ENCODE measurements around the gene CACNA1G.

DNA sequence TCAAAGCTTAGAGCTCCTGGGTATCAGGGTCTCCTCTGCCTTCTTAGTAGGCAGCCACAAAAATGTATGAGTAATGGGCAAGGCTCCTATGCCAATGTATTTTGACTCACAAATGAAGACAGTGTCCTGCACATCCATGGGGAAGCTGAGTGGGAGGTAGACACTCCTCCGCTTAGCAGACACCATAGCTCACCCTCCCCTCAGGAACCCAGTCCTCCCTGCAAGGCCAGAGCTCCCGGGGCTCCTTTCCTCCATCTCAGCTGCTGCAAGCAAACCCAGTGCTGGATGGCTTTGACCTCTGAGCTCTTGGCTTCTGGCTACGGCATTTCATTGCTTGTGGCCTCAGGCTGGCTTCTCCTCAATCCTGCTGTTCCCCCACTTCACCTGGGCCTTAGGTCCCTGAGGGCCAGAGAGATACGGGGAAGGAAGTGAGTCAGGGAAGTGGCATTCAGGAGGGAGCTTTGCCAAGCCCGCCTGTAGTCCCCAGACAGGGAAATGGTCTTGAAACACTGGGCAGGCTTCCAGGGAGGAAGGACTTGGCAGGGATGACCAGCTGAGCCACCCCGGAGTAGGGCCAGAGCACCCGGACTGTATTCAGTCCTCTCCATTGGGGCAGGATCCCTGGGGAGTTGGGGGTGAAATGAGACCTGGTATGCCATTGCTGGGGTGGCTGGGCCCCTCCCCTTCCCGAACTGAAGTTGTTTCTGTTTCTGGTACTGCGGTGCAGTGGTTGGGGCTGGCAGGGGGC lies 78.6 kb downstream of the CACNA1G start:
- TF ChIP-seq, protein P1, sequence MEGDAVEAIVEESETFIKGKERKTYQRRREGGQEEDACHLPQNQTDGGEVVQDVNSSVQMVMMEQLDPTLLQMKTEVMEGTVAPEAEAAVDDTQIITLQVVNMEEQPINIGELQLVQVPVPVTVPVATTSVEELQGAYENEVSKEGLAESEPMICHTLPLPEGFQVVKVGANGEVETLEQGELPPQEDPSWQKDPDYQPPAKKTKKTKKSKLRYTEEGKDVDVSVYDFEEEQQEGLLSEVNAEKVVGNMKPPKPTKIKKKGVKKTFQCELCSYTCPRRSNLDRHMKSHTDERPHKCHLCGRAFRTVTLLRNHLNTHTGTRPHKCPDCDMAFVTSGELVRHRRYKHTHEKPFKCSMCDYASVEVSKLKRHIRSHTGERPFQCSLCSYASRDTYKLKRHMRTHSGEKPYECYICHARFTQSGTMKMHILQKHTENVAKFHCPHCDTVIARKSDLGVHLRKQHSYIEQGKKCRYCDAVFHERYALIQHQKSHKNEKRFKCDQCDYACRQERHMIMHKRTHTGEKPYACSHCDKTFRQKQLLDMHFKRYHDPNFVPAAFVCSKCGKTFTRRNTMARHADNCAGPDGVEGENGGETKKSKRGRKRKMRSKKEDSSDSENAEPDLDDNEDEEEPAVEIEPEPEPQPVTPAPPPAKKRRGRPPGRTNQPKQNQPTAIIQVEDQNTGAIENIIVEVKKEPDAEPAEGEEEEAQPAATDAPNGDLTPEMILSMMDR (IDR thresholded peaks at IDR 0.05): no peak
- TF ChIP-seq POLR2A (IDR thresholded peaks at IDR 0.05): no peak
